Left ventricle myocardium superior (tissue), 1 donor: ENCODE data around the gene KDM5C. TPM values are rescaled to one million over a fixed set of nuclear protein-coding genes. Genes with fewer than 3 reads are reported as not detected.

ENCODE experiments used
- microRNA-seq: library from miRNA; unstranded; fragments of <30 nt; microRNA quantifications from one replicate; pipeline ENCODE4 v1.2.0, GENCODE V29; 2020; ENCODE audit warnings: borderline number of aligned reads
- total RNA-seq: library from RNA; stranded (reverse); fragmentation: NEBNext Ultra II Directional; extraction: Animal tissue kit (Norgen Biotek cat#: 25700); gene quantifications from one replicate; pipeline ENCODE4 v1.2.1, GENCODE V29; 2021
- donor health status: DM: no; HTN: yes; CAD: no; lungs with severe emphysema.

KDM5C gene
- total RNA-seq, 1 donor from 2014 or later: 33.7 TPM

Small RNA genes lying within 50 kb of the gene (microRNA-seq; reads per million reads assigned to microRNA genes)
- gene MIR6894 (not detected), gene MIR6895 (not detected)

Other genes starting within 250 kb of the KDM5C start
- 0.50 TPM for gene GPR173, start 176.4 kb downstream of the KDM5C start, total RNA-seq
- gene TSPYL2, start 142.8 kb downstream of the KDM5C start, total RNA-seq: 38.6 TPM
- 4.8 TPM for gene KANTR, start 131.1 kb downstream of the KDM5C start, total RNA-seq
- 12.0 TPM for gene IQSEC2, start 56.4 kb upstream of the KDM5C start, total RNA-seq
- 40.2 TPM for gene SMC1A, start 197.4 kb upstream of the KDM5C start, total RNA-seq
- gene RIBC1, start 197.7 kb upstream of the KDM5C start, total RNA-seq: 0.52 TPM
- 102 TPM for gene HSD17B10, start 209.2 kb upstream of the KDM5C start, total RNA-seq